HTERT RPE-1 (cell line): ENCODE data around the gene KAT2A.

Experiments used
- in situ Hi-C: fragments of 300-500 bp; cut with MboI; formaldehyde crosslinking; loops from 4 replicates; pipeline ENCODE4 v1.14.3; 2020; ENCODE audit warnings: low sequenced_read_pairs

The KAT2A gene

GRCh38 chr17:42065201-42065600 is 56.0 kb downstream of the KAT2A start:
- in situ Hi-C loops, result no loop called here
